HG02840 (cell line): ENCODE data around the gene UTP20.
"Not testable (repeated sequence)": the region's sequence is repeated elsewhere in the genome, so short reads cannot be mapped to it uniquely, and the experiment has no call there.

Source experiments
- ATAC-seq: cut with Tn5 transposase; IDR thresholded peaks from one replicate; pipeline ENCODE4 v1.9.1; 2021; ENCODE audit warnings: mild to moderate bottlenecking, moderate library complexity, moderate number of reproducible peaks; ENCODE audit not compliant: unreplicated experiment, low FRiP score

The UTP20 gene

GRCh38 chr12:101325590-101325989 lies 45.7 kb downstream of the UTP20 start:
- ATAC-seq, result no peak

- ATAC-seq, result no peak
These were observed 47.1 kb downstream of the UTP20 start for GRCh38 chr12:101327051-101327450.

GRCh38 chr12:101327546-101327945 lies 47.6 kb downstream of the UTP20 start:
- no peak for ATAC-seq

GRCh38 chr12:101328917-101329316 lies 49.0 kb downstream of the UTP20 start:
- no peak for ATAC-seq

GRCh38 chr12:101330631-101331030 lies 50.7 kb downstream of the UTP20 start:
- no peak for ATAC-seq

- ATAC-seq, result no peak
These were observed 56.5 kb downstream of the UTP20 start for GRCh38 chr12:101336437-101336836.

- no peak for ATAC-seq
These were observed 58.2 kb downstream of the UTP20 start for GRCh38 chr12:101338087-101338486.

GRCh38 chr12:101343893-101344292 lies 64.0 kb downstream of the UTP20 start:
- no peak for ATAC-seq

GRCh38 chr12:101351682-101352081 lies 71.8 kb downstream of the UTP20 start:
- ATAC-seq, result no peak

- ATAC-seq, result no peak
These were observed 76.9 kb downstream of the UTP20 start for GRCh38 chr12:101356794-101357193.

GRCh38 chr12:101361455-101361854 lies 81.5 kb downstream of the UTP20 start:
- ATAC-seq, result no peak

GRCh38 chr12:101368016-101368415 lies 88.1 kb downstream of the UTP20 start:
- ATAC-seq, result no peak

- ATAC-seq, result no peak
These were observed 92.5 kb downstream of the UTP20 start for GRCh38 chr12:101372431-101372830.

- no peak for ATAC-seq
These were observed 95.7 kb downstream of the UTP20 start for GRCh38 chr12:101375573-101375972.

GRCh38 chr12:101379149-101379548 lies 99.2 kb downstream of the UTP20 start:
- no peak for ATAC-seq

GRCh38 chr12:101391181-101391580 lies 111.3 kb downstream of the UTP20 start:
- ATAC-seq, result not testable (repeated sequence)

GRCh38 chr12:101407049-101407435 lies 127.1 kb downstream of the UTP20 start:
- peak; percentile 18 for ATAC-seq

GRCh38 chr12:101407436-101408345 lies 127.8 kb downstream of the UTP20 start, which contains the start of gene ARL1:
Gene ARL1 (minus strand): TSS chr12:101407772. CDS start chr12:101407645, 127 bp downstream.
- peak; percentile 82 for ATAC-seq

GRCh38 chr12:101410169-101410568 lies 130.3 kb downstream of the UTP20 start:
- ATAC-seq, result not testable (repeated sequence)

GRCh38 chr12:101414533-101415119 lies 134.7 kb downstream of the UTP20 start:
- ATAC-seq, result no peak

GRCh38 chr12:101415228-101415627 lies 135.3 kb downstream of the UTP20 start:
- ATAC-seq, result no peak

- ATAC-seq, result not testable (repeated sequence)
These were observed 142.2 kb downstream of the UTP20 start for GRCh38 chr12:101422066-101422465.
